Fibroblast of mammary gland (primary cell): ENCODE data around the gene SLC2A1.

Source experiments
- DNase-seq: peaks from one replicate; pipeline ENCODE4 v3.0.0-alpha.2; 2010; ENCODE audit warnings: low read depth
- H3K4me3 ChIP-seq: 2 replicates; pipeline ENCODE4 v1.5.1; 2011; ENCODE audit warnings: low read depth, mild to moderate bottlenecking, low read length, moderate library complexity; ENCODE audit not compliant: control insufficient read depth
- CTCF ChIP-seq: conservative IDR thresholded peaks from 2 replicates; pipeline ENCODE4 v1.5.1; 2011; ENCODE audit warnings: low read depth, low read length, inconsistent platforms; ENCODE audit not compliant: control insufficient read depth, insufficient read depth

The SLC2A1 gene

GRCh38 chr1:42993502-42994136 is 35.0 kb upstream of the SLC2A1 start:
- no peak for TF ChIP-seq CTCF
- no peak for DNase-seq
- no peak overlapping the region for H3K4me3 ChIP-seq

GRCh38 chr1:42992054-42992571 is 33.4 kb upstream of the SLC2A1 start:
- H3K4me3 ChIP-seq, result no peak overlapping the region
- DNase-seq, result no peak
- TF ChIP-seq CTCF, result no peak

GRCh38 chr1:42990757-42991346 is 32.2 kb upstream of the SLC2A1 start:
- no peak overlapping the region for H3K4me3 ChIP-seq
- no peak for DNase-seq
- no peak for TF ChIP-seq CTCF

DNA sequence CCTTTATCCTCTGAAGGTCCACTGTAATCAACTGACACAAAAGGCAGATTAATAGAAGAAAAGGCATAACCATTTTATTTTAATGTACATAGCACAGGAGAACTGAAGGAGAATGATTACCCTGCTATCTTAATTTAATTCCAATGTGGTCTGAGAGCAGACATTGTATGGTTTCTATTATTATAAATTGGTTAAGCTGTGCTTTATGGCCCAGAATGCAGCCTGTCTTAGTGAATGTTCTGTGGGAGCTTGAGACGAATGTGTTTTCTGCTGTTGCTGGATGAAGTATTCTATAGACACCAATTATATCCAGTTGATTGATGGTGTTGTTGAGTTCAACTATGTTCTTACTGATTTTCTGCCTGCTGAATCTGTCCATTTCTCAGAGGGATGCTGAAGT is 25.0 kb upstream of the SLC2A1 start:
- H3K4me3 ChIP-seq, result no peak overlapping the region
- TF ChIP-seq CTCF, result no peak
- no peak for DNase-seq

DNA sequence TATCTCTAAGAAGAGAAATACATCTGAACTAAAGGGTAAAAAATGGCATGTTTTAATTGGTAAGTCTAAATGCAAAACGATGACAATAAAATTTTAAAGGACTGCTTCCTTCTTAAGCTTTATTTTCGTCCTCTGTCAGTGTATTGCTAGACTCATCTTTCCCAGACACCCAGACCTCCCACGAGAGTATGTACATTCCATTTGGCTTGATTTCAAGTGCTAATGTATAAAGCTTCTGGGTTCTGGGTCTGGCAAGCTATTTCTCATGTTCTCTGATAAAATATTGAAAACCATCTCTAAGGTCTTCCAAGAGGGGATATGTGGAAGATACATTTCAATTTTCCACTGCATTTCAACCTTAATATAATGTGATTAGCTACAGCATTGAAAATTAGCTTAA is 24.6 kb upstream of the SLC2A1 start:
- DNase-seq, result no peak
- H3K4me3 ChIP-seq, result no peak overlapping the region
- no peak for TF ChIP-seq CTCF

DNA sequence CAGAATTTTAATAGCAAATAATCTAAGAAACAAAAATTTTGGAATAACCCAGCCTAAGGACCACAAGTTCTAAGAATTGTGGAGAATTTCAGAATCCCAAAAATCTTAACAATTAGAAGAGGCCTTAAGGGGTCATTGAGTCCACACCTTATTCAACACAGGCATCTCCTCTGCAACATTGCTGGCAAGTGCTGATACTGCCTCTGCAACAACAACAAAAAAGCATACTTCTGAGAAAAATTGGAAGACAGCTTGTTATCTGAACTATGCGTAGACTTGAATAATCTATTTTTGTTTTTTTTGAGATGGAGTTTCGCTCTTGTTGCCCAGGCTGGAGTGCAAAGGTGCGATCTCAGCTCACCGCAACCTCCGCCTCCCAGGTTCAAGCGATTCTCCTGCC is 24.0 kb upstream of the SLC2A1 start:
- TF ChIP-seq CTCF, result no peak
- no peak overlapping the region for H3K4me3 ChIP-seq
- DNase-seq, result no peak
